Measurements from ENCODE around the gene ANKS1A. TPM values are rescaled to one million over a fixed set of nuclear protein-coding genes. Genes with fewer than 3 reads are reported as not detected.

Gene ANKS1A
- polyA plus RNA-seq, 1 of the 3 experiments (the other 2 are of a cell fraction), result 7.6 TPM

DNA sequence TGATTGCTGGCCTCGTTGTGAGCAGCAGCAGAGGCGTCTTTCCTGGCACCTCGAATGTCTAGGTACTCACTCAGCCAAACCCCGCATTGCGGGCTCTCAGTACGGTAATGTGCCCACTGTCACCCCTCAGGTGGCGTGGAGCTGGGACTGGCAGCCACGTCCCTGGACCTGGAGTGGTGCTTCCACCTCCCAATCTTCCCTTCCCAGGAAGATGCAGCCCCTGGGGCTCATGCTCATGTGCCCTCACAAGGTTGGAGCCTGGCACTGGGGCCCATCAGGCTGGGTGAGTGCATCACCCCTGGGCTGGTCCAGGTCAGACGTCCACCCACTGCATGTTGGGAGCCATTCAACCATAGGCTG lies 176.4 kb downstream of the ANKS1A start (continued):
- TF ChIP-seq, protein P1, sequence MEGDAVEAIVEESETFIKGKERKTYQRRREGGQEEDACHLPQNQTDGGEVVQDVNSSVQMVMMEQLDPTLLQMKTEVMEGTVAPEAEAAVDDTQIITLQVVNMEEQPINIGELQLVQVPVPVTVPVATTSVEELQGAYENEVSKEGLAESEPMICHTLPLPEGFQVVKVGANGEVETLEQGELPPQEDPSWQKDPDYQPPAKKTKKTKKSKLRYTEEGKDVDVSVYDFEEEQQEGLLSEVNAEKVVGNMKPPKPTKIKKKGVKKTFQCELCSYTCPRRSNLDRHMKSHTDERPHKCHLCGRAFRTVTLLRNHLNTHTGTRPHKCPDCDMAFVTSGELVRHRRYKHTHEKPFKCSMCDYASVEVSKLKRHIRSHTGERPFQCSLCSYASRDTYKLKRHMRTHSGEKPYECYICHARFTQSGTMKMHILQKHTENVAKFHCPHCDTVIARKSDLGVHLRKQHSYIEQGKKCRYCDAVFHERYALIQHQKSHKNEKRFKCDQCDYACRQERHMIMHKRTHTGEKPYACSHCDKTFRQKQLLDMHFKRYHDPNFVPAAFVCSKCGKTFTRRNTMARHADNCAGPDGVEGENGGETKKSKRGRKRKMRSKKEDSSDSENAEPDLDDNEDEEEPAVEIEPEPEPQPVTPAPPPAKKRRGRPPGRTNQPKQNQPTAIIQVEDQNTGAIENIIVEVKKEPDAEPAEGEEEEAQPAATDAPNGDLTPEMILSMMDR (IDR thresholded peaks at IDR 0.05), result no peak
- TF ChIP-seq RAD21 (IDR thresholded peaks at IDR 0.05; ENCODE audit: low read length), result no peak
- TF ChIP-seq, protein P2, sequence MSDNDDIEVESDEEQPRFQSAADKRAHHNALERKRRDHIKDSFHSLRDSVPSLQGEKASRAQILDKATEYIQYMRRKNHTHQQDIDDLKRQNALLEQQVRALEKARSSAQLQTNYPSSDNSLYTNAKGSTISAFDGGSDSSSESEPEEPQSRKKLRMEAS (IDR thresholded peaks at IDR 0.05; ENCODE audit: low read depth), result no peak
- no peak for TF ChIP-seq YY1 (IDR thresholded peaks at IDR 0.05; ENCODE audit: low read depth)
- no peak for TF ChIP-seq RCOR1 (IDR thresholded peaks at IDR 0.05; ENCODE audit: low read length)
- no peak for TF ChIP-seq SMC3 (IDR thresholded peaks at IDR 0.05; ENCODE audit: low read depth, low read length)
- TF ChIP-seq, protein P3, sequence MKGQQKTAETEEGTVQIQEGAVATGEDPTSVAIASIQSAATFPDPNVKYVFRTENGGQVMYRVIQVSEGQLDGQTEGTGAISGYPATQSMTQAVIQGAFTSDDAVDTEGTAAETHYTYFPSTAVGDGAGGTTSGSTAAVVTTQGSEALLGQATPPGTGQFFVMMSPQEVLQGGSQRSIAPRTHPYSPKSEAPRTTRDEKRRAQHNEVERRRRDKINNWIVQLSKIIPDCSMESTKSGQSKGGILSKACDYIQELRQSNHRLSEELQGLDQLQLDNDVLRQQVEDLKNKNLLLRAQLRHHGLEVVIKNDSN (IDR thresholded peaks at IDR 0.05; ENCODE audit: borderline replicate concordance, low read depth), result no peak

DNA sequence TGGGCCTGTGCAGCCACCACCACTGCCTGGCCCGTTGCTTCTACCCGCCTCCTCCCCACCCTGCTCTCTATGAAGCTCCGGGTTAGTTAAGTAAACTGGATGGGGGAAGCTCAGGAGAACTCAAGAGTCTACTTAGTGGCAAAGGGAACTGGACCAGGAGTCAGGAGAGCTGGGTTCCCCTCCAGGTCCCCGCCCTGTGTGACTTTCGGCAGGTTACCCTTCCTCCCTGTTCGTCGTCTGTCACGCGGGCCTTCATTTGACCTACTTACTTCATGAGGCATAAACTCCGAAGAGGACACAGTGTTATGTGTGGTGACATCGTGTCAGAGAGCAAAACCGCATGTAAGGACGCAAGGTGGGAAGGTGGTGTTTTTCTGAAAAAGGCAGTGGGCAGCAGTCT lies 176.8 kb downstream of the ANKS1A start:
- H3K79me2 ChIP-seq (ENCODE audit: insufficient read depth), result no peaks in the 10 kb centered on the region
- H3K9me3 ChIP-seq, result no peaks in the 10 kb centered on the region
- ChIA-PET POLR2A (no interaction called here), CTCF (interaction anchor here (1.1 kb wide), 1 partner anchor 79 kb away, joined by 4 read pairs; no protein-coding TSS in a partner anchor)
- no peaks in the 10 kb centered on the region for H3F3A ChIP-seq (replicated peaks; ENCODE audit: insufficient read depth)
- H3K4me1 ChIP-seq (ENCODE audit: control insufficient read depth in 1 of 2, insufficient read depth in 2 of 2, low read depth in 1 of 2, low read length in 1 of 2), result peaks cover 0 to 3% of the 10 kb centered on the region in 2 experiments; a peak in 1 of 4 replicates
- 86% methylated on average over 13 of the region's 13 CpGs for whole genome bisulfite sequencing (ENCODE audit: low lambda C conversion rate)
- H3K4me3 ChIP-seq (ENCODE audit: low read depth in 2 of 2, low read length in 1 of 2), result no peak overlapping the region
- H3K27ac ChIP-seq (ENCODE audit: low read depth in 2 of 2, low read length in 1 of 2), result no peak overlapping the region
- H3K27me3 ChIP-seq (ENCODE audit: insufficient read depth), result no peaks in the 10 kb centered on the region
- H2AFZ ChIP-seq (ENCODE audit: low read depth), result no peak overlapping the region
- H3K9ac ChIP-seq, result no peak overlapping the region
- H3K9me2 ChIP-seq, result no peaks in the 10 kb centered on the region
- no peak for DNase-seq
- no peaks in the 10 kb centered on the region for H4K20me1 ChIP-seq (ENCODE audit: insufficient read depth)
- H3K36me3 ChIP-seq (replicated peaks in 1 of 2; ENCODE audit: control insufficient read depth in 1 of 2, insufficient read depth in 2 of 2, low read length in 1 of 2), result peaks cover 0 to 15% of the 10 kb centered on the region in 2 experiments
- TF ChIP-seq, protein P1 (IDR thresholded peaks at IDR 0.05), result no peak
- no peak for TF ChIP-seq RCOR1 (IDR thresholded peaks at IDR 0.05; ENCODE audit: low read length)
- TF ChIP-seq MXI1 (IDR thresholded peaks at IDR 0.05; ENCODE audit: low read depth, low read length), result no peak
- no peak for TF ChIP-seq ELF1 (IDR thresholded peaks at IDR 0.05)
- TF ChIP-seq TAF1 (IDR thresholded peaks at IDR 0.05; ENCODE audit: borderline replicate concordance, low read depth, low read length), result no peak
- TF ChIP-seq FOXM1 (IDR thresholded peaks at IDR 0.05; ENCODE audit: low read depth), result no peak
- TF ChIP-seq NRF1 (IDR thresholded peaks at IDR 0.05; ENCODE audit: low read depth, low read length), result no peak
- no peak for TF ChIP-seq GABPA (IDR thresholded peaks at IDR 0.05; ENCODE audit: low read depth)
- TF ChIP-seq, protein P4, sequence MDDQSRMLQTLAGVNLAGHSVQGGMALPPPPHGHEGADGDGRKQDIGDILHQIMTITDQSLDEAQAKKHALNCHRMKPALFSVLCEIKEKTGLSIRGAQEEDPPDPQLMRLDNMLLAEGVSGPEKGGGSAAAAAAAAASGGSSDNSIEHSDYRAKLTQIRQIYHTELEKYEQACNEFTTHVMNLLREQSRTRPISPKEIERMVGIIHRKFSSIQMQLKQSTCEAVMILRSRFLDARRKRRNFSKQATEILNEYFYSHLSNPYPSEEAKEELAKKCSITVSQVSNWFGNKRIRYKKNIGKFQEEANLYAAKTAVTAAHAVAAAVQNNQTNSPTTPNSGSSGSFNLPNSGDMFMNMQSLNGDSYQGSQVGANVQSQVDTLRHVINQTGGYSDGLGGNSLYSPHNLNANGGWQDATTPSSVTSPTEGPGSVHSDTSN (IDR thresholded peaks at IDR 0.05), result no peak
- no peak for TF ChIP-seq TEAD4 (IDR thresholded peaks at IDR 0.05; ENCODE audit: borderline replicate concordance, insufficient read depth)
- TF ChIP-seq, protein P5, sequence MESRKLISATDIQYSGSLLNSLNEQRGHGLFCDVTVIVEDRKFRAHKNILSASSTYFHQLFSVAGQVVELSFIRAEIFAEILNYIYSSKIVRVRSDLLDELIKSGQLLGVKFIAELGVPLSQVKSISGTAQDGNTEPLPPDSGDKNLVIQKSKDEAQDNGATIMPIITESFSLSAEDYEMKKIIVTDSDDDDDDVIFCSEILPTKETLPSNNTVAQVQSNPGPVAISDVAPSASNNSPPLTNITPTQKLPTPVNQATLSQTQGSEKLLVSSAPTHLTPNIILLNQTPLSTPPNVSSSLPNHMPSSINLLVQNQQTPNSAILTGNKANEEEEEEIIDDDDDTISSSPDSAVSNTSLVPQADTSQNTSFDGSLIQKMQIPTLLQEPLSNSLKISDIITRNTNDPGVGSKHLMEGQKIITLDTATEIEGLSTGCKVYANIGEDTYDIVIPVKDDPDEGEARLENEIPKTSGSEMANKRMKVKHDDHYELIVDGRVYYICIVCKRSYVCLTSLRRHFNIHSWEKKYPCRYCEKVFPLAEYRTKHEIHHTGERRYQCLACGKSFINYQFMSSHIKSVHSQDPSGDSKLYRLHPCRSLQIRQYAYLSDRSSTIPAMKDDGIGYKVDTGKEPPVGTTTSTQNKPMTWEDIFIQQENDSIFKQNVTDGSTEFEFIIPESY (IDR thresholded peaks at IDR 0.05; ENCODE audit: borderline replicate concordance, low read depth), result no peak
- no peak for TF ChIP-seq NFIC (IDR thresholded peaks at IDR 0.05; ENCODE audit: borderline replicate concordance)
- TF ChIP-seq EP300 (IDR thresholded peaks at IDR 0.05; ENCODE audit: borderline replicate concordance in 1 of 2, low read depth in 1 of 2, low read length in 1 of 2), result no peak
- TF ChIP-seq, protein P6, sequence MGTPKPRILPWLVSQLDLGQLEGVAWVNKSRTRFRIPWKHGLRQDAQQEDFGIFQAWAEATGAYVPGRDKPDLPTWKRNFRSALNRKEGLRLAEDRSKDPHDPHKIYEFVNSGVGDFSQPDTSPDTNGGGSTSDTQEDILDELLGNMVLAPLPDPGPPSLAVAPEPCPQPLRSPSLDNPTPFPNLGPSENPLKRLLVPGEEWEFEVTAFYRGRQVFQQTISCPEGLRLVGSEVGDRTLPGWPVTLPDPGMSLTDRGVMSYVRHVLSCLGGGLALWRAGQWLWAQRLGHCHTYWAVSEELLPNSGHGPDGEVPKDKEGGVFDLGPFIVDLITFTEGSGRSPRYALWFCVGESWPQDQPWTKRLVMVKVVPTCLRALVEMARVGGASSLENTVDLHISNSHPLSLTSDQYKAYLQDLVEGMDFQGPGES (IDR thresholded peaks at IDR 0.05; ENCODE audit: low read depth, low read length), result no peak
- H3K4me2 ChIP-seq, result no peak overlapping the region
